ENCODE measurements around the gene AGMAT. TPM values are rescaled to one million over a fixed set of nuclear protein-coding genes. Genes with fewer than 3 reads are reported as not detected.
A peak's percentile ranks its signal among the peaks of the same experiment; 100 is the strongest.

AGMAT gene
- total and polyA plus RNA-seq, 9 of the 15 experiments (the other 6 are each of a cell fraction or from before 2014, with no cell fraction given), result not detected

DNA sequence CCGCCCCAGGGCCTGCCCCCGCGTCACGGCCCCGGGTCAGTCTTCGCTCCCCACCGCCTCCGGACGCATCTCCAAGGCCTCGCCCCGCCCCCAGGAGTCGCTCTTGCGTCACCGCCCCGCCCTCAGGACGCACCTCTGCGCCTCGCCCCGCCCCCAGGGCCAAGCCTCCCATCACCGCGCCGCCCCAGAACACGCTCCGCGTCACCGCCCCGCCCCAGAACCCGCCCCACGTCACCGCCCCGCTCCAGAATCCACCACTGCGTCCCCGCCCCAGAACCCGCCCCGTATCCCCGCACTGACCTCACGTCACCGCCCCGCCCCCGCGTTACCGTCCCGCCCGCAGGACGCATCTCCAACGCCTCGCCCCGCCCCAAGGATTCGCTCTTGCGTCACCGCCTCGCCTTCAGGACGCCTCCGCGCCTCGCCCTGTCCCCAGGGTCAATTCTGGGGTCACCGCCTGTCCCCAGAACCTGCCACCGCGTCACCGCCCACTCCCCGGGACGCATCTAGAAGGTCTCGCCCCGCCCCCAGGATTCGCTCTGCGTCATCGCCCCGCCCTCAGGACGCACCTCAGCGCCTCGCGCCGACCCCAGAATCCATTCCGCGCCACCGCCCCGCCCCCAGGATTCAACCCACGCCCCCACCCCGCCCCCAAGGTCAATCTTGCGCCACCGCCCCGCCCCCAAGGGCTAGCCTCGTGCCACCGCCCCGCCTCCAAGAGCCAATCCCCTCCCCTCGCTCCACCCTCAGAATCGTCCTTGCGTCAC is 60.4 kb downstream of the AGMAT start (continued):
- TF ChIP-seq ZNF655 (CRISPR knock-in tag; IDR thresholded peaks at IDR 0.05), result no peak
- TF ChIP-seq, protein P1, sequence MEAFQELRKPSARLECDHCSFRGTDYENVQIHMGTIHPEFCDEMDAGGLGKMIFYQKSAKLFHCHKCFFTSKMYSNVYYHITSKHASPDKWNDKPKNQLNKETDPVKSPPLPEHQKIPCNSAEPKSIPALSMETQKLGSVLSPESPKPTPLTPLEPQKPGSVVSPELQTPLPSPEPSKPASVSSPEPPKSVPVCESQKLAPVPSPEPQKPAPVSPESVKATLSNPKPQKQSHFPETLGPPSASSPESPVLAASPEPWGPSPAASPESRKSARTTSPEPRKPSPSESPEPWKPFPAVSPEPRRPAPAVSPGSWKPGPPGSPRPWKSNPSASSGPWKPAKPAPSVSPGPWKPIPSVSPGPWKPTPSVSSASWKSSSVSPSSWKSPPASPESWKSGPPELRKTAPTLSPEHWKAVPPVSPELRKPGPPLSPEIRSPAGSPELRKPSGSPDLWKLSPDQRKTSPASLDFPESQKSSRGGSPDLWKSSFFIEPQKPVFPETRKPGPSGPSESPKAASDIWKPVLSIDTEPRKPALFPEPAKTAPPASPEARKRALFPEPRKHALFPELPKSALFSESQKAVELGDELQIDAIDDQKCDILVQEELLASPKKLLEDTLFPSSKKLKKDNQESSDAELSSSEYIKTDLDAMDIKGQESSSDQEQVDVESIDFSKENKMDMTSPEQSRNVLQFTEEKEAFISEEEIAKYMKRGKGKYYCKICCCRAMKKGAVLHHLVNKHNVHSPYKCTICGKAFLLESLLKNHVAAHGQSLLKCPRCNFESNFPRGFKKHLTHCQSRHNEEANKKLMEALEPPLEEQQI (IDR thresholded peaks at IDR 0.05), result no peak
- TF ChIP-seq SMARCA4 (IDR thresholded peaks at IDR 0.05), result no peak
- peak; percentile 90 for TF ChIP-seq CEBPG (CRISPR knock-in tag; IDR thresholded peaks at IDR 0.05)
- peak; percentile 81 to 96 for TF ChIP-seq CEBPG (tag; conservative IDR thresholded peaks at IDR 0.05 in 1 of 2, IDR thresholded peaks at IDR 0.05 in 1 of 2)
- peak; percentile 98 for TF ChIP-seq EGR1 (conservative IDR thresholded peaks at IDR 0.05)
- TF ChIP-seq FUS (optimal IDR thresholded peaks at IDR 0.05; ENCODE audit: low read depth, low read length), result no peak
- 0 out of 2 replicates have a peak, but pooled peaks have one; percentile 52 for TF ChIP-seq RBFOX2 (IDR thresholded peaks at IDR 0.05; ENCODE audit: low read depth, low read length)
- no peak for TF ChIP-seq KDM4B (IDR thresholded peaks at IDR 0.05; ENCODE audit: borderline replicate concordance in 2 of 2, low read depth in 1 of 2)
- no peak for TF ChIP-seq RAD21 (CRISPR knock-in tag; conservative IDR thresholded peaks at IDR 0.05 in 1 of 2, IDR thresholded peaks at IDR 0.05 in 1 of 2)

Measured in K562 (cell line).